Activated CD4-positive, alpha-beta T cell treated with anti-CD3 and anti-CD28 coated beads for 48 hours (primary cell): ENCODE data around the gene CCL8.

ENCODE experiments used
- DNase-seq: peaks from one replicate; pipeline ENCODE4 v3.0.0-alpha.2; 2020

The CCL8 gene

DNA sequence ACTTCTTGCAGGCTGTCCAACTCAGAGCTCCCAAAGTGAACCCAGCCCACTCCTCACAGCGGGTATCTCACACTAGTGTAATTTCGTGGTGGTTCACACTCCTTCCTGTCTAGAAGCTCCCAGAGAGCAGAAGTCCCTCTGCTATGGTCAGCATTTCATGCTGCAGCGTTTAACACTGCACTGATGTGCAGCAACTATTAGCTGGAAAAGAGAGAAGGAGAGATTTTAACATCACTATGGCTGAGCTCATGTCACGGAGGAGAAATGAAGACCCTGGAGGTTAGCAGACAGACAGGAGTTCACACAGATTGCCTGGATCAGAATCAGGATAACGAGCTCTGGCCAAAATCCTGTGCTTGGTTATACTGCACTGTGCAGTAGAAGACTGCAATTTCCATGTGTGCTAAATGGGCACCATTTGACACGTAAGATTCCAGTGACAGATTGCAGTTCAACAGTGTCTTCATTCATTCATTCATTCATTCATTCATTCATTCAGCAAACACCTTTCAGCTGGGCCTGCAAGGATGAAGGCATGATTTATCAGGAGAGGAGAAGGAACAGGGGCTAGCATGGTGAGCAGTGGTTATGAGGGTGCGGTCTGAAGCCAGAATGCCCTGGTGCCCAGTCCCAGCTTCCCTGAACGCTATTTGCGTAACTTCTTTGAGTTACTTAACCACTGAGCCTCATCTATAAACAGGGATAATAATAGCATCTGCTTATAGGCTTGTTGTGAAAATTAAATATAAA is 49.1 kb downstream of the CCL8 start:
- no peak for DNase-seq

DNA sequence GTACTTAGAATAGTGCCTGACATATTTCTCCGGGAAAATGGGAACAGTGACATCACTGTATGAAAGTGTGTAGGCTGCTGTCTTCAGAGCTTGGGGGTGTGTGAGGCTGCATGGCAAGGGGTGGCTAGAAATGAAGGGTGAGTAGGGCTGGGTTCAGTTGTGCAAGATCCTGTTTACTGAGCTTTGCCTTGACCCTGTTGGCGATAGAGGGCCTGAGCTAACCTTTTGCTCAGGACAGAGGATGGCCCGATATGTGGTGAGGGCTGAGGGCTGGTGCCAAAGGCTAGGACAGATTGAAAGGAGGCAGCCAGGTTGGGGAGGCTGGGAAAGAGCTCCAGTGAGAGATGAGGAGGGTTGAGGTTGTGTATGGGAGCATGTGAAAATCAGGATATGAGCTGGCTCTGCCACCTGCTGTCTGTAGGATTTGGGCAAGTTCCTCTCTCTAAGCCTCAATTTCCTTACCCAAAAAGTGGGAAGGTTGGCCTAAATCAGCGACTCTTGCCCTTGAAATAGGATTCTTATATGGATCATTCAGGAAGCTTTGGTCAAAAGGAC is 49.8 kb downstream of the CCL8 start:
- no peak for DNase-seq

DNA sequence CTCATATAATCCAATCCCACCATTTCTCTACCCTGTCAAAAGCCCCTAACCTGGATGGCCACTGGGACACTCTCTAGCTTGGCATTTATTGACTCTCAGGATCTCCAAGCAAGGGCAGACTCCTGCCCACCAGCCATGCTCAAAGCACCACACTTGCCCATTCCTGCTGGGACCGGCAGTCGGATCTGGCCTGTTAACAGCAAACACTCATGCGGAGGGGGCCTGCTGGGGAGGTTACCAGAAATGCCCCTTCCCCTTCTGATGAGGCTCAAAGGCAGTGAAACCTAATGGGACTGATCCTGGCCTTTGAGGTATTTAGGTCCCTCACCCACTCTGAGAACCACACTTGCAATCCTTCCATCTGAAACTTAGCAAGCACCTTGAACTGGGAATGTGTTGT is 50.3 kb downstream of the CCL8 start:
- no peak for DNase-seq

DNA sequence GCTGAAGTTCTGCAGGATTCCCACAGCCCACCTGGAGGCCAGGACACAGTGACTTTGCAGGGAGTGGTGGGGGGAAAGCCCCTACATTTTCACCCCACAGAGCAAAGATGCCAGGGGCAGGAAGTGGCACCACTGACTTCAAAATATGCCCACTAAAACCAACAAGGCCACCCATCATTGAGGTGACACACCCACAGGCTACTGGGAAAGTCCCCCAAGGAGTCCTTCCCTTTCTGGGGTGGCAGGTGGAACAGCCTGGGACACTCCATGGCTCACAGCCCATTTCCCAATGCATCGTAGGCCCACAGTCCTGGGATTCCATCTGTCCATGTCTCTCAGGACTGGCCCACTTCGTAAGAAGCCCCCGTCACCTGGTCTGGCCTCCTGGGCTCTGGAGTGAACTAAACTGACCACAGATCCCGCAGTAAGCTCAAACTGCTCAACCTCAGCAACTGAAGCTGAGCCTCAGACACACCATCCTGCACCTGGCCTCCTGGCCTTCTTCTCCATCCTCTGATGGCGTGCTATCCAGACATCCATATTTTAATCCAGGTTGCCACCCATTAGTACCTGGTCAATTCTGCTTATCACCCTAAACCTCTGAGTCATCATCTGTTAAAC is 51.3 kb downstream of the CCL8 start:
- DNase-seq = no peak

DNA sequence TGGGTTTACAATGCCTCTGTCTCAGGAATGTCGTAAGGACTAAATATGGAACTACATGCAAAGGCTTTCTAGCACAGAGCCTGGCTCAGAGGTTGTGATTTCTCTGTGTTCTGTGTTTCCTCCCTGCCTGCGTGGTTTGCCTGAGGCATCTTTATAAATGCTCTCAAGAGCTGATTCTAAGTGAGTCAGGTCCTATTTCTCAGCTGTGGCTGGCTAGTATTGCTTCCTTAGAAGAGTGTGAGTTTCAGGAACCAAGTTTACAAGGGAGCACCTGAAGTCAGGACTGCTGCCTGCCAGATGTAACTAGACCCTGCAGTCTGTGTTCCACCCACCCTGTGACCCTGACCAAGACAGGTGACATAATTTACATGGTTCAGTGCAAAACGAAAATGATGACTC is 51.8 kb downstream of the CCL8 start:
- peak; percentile 19 for DNase-seq
